Fibroblast of skin of right quadriceps (primary cell): ENCODE measurements around the gene C17orf50.

Experiments
- DNase-seq: peaks from one replicate; pipeline ENCODE4 v3.0.0-alpha.2; 2013

C17orf50 gene

GRCh38 chr17:35760587-35760986, at the start of gene C17orf50:
Gene C17orf50 (plus strand): TSS chr17:35760887. CDS start chr17:35760942, 55 bp downstream.
- DNase-seq: no peak

GRCh38 chr17:35710950-35711349, 49.7 kb upstream of the C17orf50 start:
- no peak for DNase-seq

- DNase-seq: peak; percentile 95
Observed at GRCh38 chr17:35713069-35713728, 47.5 kb upstream of the C17orf50 start.

GRCh38 chr17:35714988-35715387, 45.7 kb upstream of the C17orf50 start:
- no peak for DNase-seq

- DNase-seq: no peak
Observed at GRCh38 chr17:35715416-35715815, 45.3 kb upstream of the C17orf50 start.

GRCh38 chr17:35716173-35716572, 44.5 kb upstream of the C17orf50 start:
- DNase-seq: no peak

- no peak for DNase-seq
Observed at GRCh38 chr17:35716897-35717465, 43.7 kb upstream of the C17orf50 start.

- DNase-seq: no peak
Observed at GRCh38 chr17:35717475-35717874, 43.2 kb upstream of the C17orf50 start.

GRCh38 chr17:35723735-35724134, 37.0 kb upstream of the C17orf50 start:
- no peak for DNase-seq

- DNase-seq: no peak
Observed at GRCh38 chr17:35725058-35725457, 35.6 kb upstream of the C17orf50 start.

GRCh38 chr17:35725802-35726126, 34.9 kb upstream of the C17orf50 start:
- peak; percentile 25 for DNase-seq

- DNase-seq: peak; percentile 97
Observed at GRCh38 chr17:35726127-35726952, 34.3 kb upstream of the C17orf50 start.

- DNase-seq: no peak
Observed at GRCh38 chr17:35726953-35727460, 33.7 kb upstream of the C17orf50 start.

- DNase-seq: no peak
Observed at GRCh38 chr17:35727635-35728034, 33.1 kb upstream of the C17orf50 start.

GRCh38 chr17:35728551-35728950, 32.1 kb upstream of the C17orf50 start:
- no peak for DNase-seq

- peak; percentile 42 for DNase-seq
Observed at GRCh38 chr17:35729405-35729833, 31.3 kb upstream of the C17orf50 start.

GRCh38 chr17:35730400-35731005, 30.2 kb upstream of the C17orf50 start:
- DNase-seq: peak; percentile 37

GRCh38 chr17:35731239-35731916, 29.3 kb upstream of the C17orf50 start, which contains the start of gene RASL10B:
Gene RASL10B (plus strand): TSS chr17:35731639. CDS start chr17:35735185, 3,546 bp downstream.
- DNase-seq: peak; percentile 45

GRCh38 chr17:35731917-35732805, 28.5 kb upstream of the C17orf50 start:
- no peak for DNase-seq

GRCh38 chr17:35732806-35733136, 27.9 kb upstream of the C17orf50 start:
- DNase-seq: no peak

GRCh38 chr17:35733366-35733765, 27.3 kb upstream of the C17orf50 start:
- no peak for DNase-seq

GRCh38 chr17:35734396-35734795, 26.3 kb upstream of the C17orf50 start:
- DNase-seq: no peak
